NB4 (cell line): ENCODE data around the gene ARR3.

Source experiments
- CTCF ChIP-seq: IDR thresholded peaks from one replicate; pipeline ENCODE4 v1.5.1; 2012; ENCODE audit warnings: low read depth, low read length
- MAX ChIP-seq: IDR thresholded peaks from 2 replicates; pipeline ENCODE4 v1.6.1; 2011; ENCODE audit warnings: low read depth, low read length
- MYC ChIP-seq: IDR thresholded peaks from 2 replicates; pipeline ENCODE4 v1.6.1; 2011; ENCODE audit warnings: low read depth, low read length

- no peak for TF ChIP-seq MYC
- TF ChIP-seq MAX, result no peak
- no peak for TF ChIP-seq CTCF
Observed at GRCh38 chrX:70231666-70232065, 36.5 kb upstream of the ARR3 start.
